NCI-H446 treated with DMSO at 0.1 percent for 48 hours (cell line): ENCODE results near the gene GNAO1.

Experiments used
- DNase-seq: peaks from one replicate; lab custom pipeline; 2025; lab: John Stamatoyannopoulos, UW

Gene GNAO1

GRCh38 chr16:56265746-56266145, 74.5 kb downstream of the GNAO1 start:
- no peak for DNase-seq

GRCh38 chr16:56266641-56267607, 75.6 kb downstream of the GNAO1 start:
- no peak for DNase-seq

- DNase-seq = no peak
These were observed 76.6 kb downstream of the GNAO1 start for GRCh38 chr16:56267888-56268287.

- no peak for DNase-seq
These were observed 77.5 kb downstream of the GNAO1 start for GRCh38 chr16:56268799-56269198.

- DNase-seq = no peak
These were observed 78.0 kb downstream of the GNAO1 start for GRCh38 chr16:56269281-56269680.

GRCh38 chr16:56269811-56270684, 78.8 kb downstream of the GNAO1 start:
- DNase-seq = no peak

- DNase-seq = no peak
These were observed 79.5 kb downstream of the GNAO1 start for GRCh38 chr16:56270828-56271227.

- no peak for DNase-seq
These were observed 81.2 kb downstream of the GNAO1 start for GRCh38 chr16:56272583-56272894.

GRCh38 chr16:56273615-56274014, 82.3 kb downstream of the GNAO1 start:
- DNase-seq = no peak

- no peak for DNase-seq
These were observed 83.1 kb downstream of the GNAO1 start for GRCh38 chr16:56274369-56274768.

GRCh38 chr16:56275076-56275475, 83.8 kb downstream of the GNAO1 start:
- no peak for DNase-seq

- no peak for DNase-seq
These were observed 84.5 kb downstream of the GNAO1 start for GRCh38 chr16:56275801-56276200.

GRCh38 chr16:56277075-56277474, 85.8 kb downstream of the GNAO1 start:
- no peak for DNase-seq

GRCh38 chr16:56278196-56278855, 87.0 kb downstream of the GNAO1 start:
- no peak for DNase-seq

- DNase-seq = no peak
These were observed 87.8 kb downstream of the GNAO1 start for GRCh38 chr16:56279132-56279531.

GRCh38 chr16:56279914-56280313, 88.6 kb downstream of the GNAO1 start:
- no peak for DNase-seq

GRCh38 chr16:56281249-56281805, 90.0 kb downstream of the GNAO1 start:
- DNase-seq = no peak

- no peak for DNase-seq
These were observed 91.2 kb downstream of the GNAO1 start for GRCh38 chr16:56282451-56282850.

- DNase-seq = no peak
These were observed 93.2 kb downstream of the GNAO1 start for GRCh38 chr16:56284521-56284920.

GRCh38 chr16:56286809-56287208, 95.5 kb downstream of the GNAO1 start:
- no peak for DNase-seq

- no peak for DNase-seq
These were observed 96.7 kb downstream of the GNAO1 start for GRCh38 chr16:56288019-56288418.

- no peak for DNase-seq
These were observed 98.1 kb downstream of the GNAO1 start for GRCh38 chr16:56289416-56289815.
